ENCODE results near the gene UGDH. TPM values are rescaled to one million over a fixed set of nuclear protein-coding genes. Genes with fewer than 3 reads are reported as not detected.
A peak's percentile ranks its signal among the peaks of the same experiment; 100 is the strongest.

Gene UGDH
- total and polyA plus RNA-seq, 2 donors (not counting 3 experiments of a cell fraction or from before 2014, with no cell fraction given) = 41.3 to 62.1 TPM

DNA sequence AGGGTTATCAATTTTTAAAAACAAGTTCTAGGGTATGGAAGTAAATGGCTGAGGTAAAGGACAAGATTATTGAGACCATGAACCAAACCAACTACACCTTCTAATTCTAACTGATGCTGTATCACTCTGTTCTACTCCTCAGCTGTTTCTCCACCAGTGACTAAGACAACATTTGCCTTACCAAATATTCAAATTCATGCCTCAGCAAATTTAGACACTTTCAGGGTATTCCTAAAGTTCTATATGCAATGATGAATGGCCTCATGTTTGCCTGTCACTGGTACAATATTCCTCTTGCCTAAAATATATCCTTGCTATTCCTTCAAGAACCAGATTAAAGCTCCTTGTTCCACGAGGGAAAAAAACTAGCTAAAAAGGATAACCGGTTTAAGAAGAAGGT lies 73.5 kb downstream of the UGDH start:
- Histone ChIP-seq H3K27me3 (ENCODE audit: control insufficient read depth in 2 of 2, insufficient read depth in 2 of 2, low read length in 2 of 2) (no peaks in the 10 kb centered on the region), H3K4me3 (replicated peaks in 1 of 3; ENCODE audit: insufficient read depth in 1 of 3, low read depth in 1 of 3, low read length in 3 of 3) (no peak overlapping the region), H3K4me1 (ENCODE audit: control insufficient read depth, extremely low read depth, insufficient read depth, low read length) (peaks cover 22% of the 10 kb centered on the region), H3K4me2 (ENCODE audit: insufficient read depth, low read length) (no peak overlapping the region), H3K79me2 (ENCODE audit: control insufficient read depth, insufficient read depth, low read length) (peaks cover 39% of the 10 kb centered on the region), H3K36me3 (ENCODE audit: control insufficient read depth in 2 of 2, extremely low read depth in 1 of 2, insufficient read depth in 2 of 2, low read length in 2 of 2) (peaks cover 16 to 41% of the 10 kb centered on the region in 2 experiments), H3K9me1 (replicated peaks; ENCODE audit: control insufficient read depth, extremely low read depth, insufficient read depth, low read length) (no peaks in the 10 kb centered on the region), H3K27ac (ENCODE audit: insufficient read depth, low read depth, low read length) (no peak overlapping the region), H3K9ac (replicated peaks; ENCODE audit: extremely low read depth, insufficient read depth, low read length) (no peak overlapping the region), H2AFZ (ENCODE audit: low read depth, low read length) (no peak overlapping the region), H3K9me3 (replicated peaks; ENCODE audit: control insufficient read depth, insufficient read depth, low read length) (no peaks in the 10 kb centered on the region), H4K20me1 (replicated peaks; ENCODE audit: control insufficient read depth, extremely low read depth, insufficient read depth, low read length) (peaks cover 10% of the 10 kb centered on the region)
- no TSS peak for BruUV-seq (replicated peaks)
- ChIA-PET POLR2A (interaction anchor here (0.7 kb wide), 1 partner anchor 345 kb away, joined by 3 read pairs; no protein-coding TSS in a partner anchor), CTCF (interaction anchor here (0.6 to 1.3 kb wide), 2 partner anchors 16 to 148 kb away, joined by 3 to 4 read pairs; no protein-coding TSS in a partner anchor)
- DNase-seq (ENCODE audit: low read depth, low spot score) (no peak), FAIRE-seq (no peak)
- intact Hi-C loops (cut with micrococcal nuclease) (no loop called here), dilution Hi-C loops (cut with MboI; ENCODE audit: extremely low pct_ligation_motif_present, low sequenced_read_pairs) (no loop called here)
- TF ChIP-seq POLR2A (IDR thresholded peaks at IDR 0.05; ENCODE audit: low read depth, low read length) = peak; percentile 38
- no peak for TF ChIP-seq EZH2 (IDR thresholded peaks at IDR 0.05; ENCODE audit: borderline replicate concordance, low read depth, low read length, severe bottlenecking)
- TF ChIP-seq, protein P1, sequence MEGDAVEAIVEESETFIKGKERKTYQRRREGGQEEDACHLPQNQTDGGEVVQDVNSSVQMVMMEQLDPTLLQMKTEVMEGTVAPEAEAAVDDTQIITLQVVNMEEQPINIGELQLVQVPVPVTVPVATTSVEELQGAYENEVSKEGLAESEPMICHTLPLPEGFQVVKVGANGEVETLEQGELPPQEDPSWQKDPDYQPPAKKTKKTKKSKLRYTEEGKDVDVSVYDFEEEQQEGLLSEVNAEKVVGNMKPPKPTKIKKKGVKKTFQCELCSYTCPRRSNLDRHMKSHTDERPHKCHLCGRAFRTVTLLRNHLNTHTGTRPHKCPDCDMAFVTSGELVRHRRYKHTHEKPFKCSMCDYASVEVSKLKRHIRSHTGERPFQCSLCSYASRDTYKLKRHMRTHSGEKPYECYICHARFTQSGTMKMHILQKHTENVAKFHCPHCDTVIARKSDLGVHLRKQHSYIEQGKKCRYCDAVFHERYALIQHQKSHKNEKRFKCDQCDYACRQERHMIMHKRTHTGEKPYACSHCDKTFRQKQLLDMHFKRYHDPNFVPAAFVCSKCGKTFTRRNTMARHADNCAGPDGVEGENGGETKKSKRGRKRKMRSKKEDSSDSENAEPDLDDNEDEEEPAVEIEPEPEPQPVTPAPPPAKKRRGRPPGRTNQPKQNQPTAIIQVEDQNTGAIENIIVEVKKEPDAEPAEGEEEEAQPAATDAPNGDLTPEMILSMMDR (IDR thresholded peaks at IDR 0.05; ENCODE audit: extremely low read depth in 1 of 2, insufficient read depth in 1 of 2, low read depth in 1 of 2, low read length in 2 of 2) = no peak

DNA sequence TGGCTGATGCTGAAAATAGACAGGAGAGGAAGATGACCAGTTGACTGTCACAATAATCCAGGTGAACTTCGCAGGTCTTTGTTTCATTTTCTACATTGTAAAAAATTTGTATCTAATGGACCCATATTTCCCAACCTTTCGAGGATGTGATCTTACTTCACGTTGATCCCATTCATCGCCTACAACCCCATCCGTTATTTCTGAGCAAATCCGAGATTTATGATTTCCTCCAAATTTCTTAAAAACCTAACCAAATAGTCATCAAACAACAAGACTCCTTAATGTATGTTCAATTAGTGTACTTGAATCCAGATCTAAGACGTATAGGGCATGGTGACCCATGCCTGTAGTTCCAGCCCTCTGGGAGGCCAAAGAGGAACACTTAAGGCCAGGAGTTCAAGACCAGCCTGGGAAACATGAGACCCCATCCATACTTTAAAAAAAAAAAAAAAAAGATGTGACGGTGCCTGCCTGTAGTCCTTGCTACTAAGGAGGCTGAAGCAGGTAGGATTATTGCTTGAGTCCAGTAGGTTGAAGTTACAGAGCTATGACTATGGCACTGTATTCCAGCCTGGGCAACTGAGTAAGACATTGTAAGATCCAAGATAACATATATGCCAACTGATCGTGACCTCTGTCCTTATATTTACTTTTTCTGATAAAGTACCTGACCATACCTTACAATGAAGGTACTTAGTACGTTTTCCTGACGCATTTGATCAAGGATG lies 74.2 kb downstream of the UGDH start:
- Histone ChIP-seq H3K9ac (replicated peaks; ENCODE audit: extremely low read depth, insufficient read depth, low read length) (no peak overlapping the region), H2AFZ (ENCODE audit: low read depth, low read length) (no peak overlapping the region), H4K20me1 (replicated peaks; ENCODE audit: control insufficient read depth, extremely low read depth, insufficient read depth, low read length) (peaks cover 10% of the 10 kb centered on the region), H3K79me2 (ENCODE audit: control insufficient read depth, insufficient read depth, low read length) (peaks cover 33% of the 10 kb centered on the region), H3K27ac (ENCODE audit: insufficient read depth, low read depth, low read length) (no peak overlapping the region), H3K4me3 (replicated peaks in 1 of 3; ENCODE audit: insufficient read depth in 1 of 3, low read depth in 1 of 3, low read length in 3 of 3) (no peak overlapping the region), H3K4me2 (ENCODE audit: insufficient read depth, low read length) (no peak overlapping the region), H3K9me1 (replicated peaks; ENCODE audit: control insufficient read depth, extremely low read depth, insufficient read depth, low read length) (no peaks in the 10 kb centered on the region), H3K27me3 (ENCODE audit: control insufficient read depth in 2 of 2, insufficient read depth in 2 of 2, low read length in 2 of 2) (no peaks in the 10 kb centered on the region), H3K36me3 (ENCODE audit: control insufficient read depth in 2 of 2, extremely low read depth in 1 of 2, insufficient read depth in 2 of 2, low read length in 2 of 2) (peaks cover 16 to 41% of the 10 kb centered on the region in 2 experiments), H3K9me3 (replicated peaks; ENCODE audit: control insufficient read depth, insufficient read depth, low read length) (no peaks in the 10 kb centered on the region), H3K4me1 (ENCODE audit: control insufficient read depth, extremely low read depth, insufficient read depth, low read length) (peaks cover 22% of the 10 kb centered on the region)
- dilution Hi-C loops (cut with MboI; ENCODE audit: extremely low pct_ligation_motif_present, low sequenced_read_pairs) = no loop called here
- FAIRE-seq = no peak
- intact Hi-C loops (cut with micrococcal nuclease) = no loop called here
- no peak for DNase-seq (ENCODE audit: low read depth, low spot score)
- TF ChIP-seq, protein P2, sequence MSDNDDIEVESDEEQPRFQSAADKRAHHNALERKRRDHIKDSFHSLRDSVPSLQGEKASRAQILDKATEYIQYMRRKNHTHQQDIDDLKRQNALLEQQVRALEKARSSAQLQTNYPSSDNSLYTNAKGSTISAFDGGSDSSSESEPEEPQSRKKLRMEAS (IDR thresholded peaks at IDR 0.05; ENCODE audit: insufficient read depth, insufficient read length) = no peak
- TF ChIP-seq POLR2A (IDR thresholded peaks at IDR 0.05; ENCODE audit: low read depth, low read length) = peak; percentile 23
- ChIA-PET POLR2A (interaction anchor here (0.7 kb wide), 1 partner anchor 345 kb away, joined by 3 read pairs; no protein-coding TSS in a partner anchor), CTCF (interaction anchor here (0.5 to 0.6 kb wide), 3 partner anchors 19 to 578 kb away, joined by 3 read pairs; no protein-coding TSS in a partner anchor)
- no TSS peak for BruUV-seq (replicated peaks)
